GM18858 (cell line): ENCODE measurements around the gene GLYR1.

Experiments
- ATAC-seq: cut with Tn5 transposase; IDR thresholded peaks from one replicate; pipeline ENCODE4 v1.9.1; 2021; ENCODE audit not compliant: unreplicated experiment

Gene GLYR1

GRCh38 chr16:4766875-4767628, 80.0 kb downstream of the GLYR1 start, which contains the start of gene ZNF500:
ZNF500 (minus strand) TSS chr16:4767162; CDS start chr16:4765978, 1,184 bp downstream.
- ATAC-seq: peak; percentile 80

GRCh38 chr16:4765511-4766474, 81.3 kb downstream of the GLYR1 start:
- ATAC-seq: no peak

GRCh38 chr16:4763791-4764190, 83.3 kb downstream of the GLYR1 start:
- ATAC-seq: no peak

- ATAC-seq: no peak
Measured at GRCh38 chr16:4762205-4762604, 84.9 kb downstream of the GLYR1 start.

GRCh38 chr16:4760221-4760910, 86.7 kb downstream of the GLYR1 start:
- ATAC-seq: no peak

GRCh38 chr16:4755687-4756086, 91.4 kb downstream of the GLYR1 start:
- no peak for ATAC-seq

GRCh38 chr16:4754865-4755264, 92.2 kb downstream of the GLYR1 start:
- ATAC-seq: no peak

- ATAC-seq: no peak
Measured at GRCh38 chr16:4753227-4753626, 93.9 kb downstream of the GLYR1 start.
